ENCODE data around the gene VPREB3.

DNA sequence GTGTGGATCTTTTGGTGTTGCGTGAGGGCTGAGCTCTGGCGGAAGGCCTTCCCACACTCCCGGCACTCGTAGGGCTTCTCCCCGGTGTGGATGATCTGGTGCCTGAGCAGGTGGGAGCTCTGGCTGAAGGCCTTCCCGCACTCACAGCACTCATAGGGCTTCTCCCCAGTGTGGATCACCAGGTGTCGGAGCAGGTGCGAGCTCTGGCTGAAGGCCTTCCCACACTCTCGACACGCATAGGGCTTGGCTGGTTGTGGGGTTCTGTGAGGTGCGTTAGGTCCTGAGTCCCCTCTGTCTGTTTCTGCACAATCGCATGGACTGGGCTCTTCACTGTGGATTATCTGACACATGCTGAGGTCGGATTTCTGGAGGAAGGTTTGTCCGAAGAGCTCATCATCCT, 9.7 kb downstream of the VPREB3 start:
- TF ChIP-seq CTCF (IDR thresholded peaks at IDR 0.05) = no peak
- no peak for TF ChIP-seq POLR2A (IDR thresholded peaks at IDR 0.05)

Data from body of pancreas (tissue), 4 donors.